GM23338 (cell line): ENCODE measurements around the gene TCF7L1. TPM values are rescaled to one million over a fixed set of nuclear protein-coding genes. Genes with fewer than 3 reads are reported as not detected.
A peak's percentile ranks its signal among the peaks of the same experiment; 100 is the strongest.

Experiments used
- ATAC-seq: fragments of 200-7000 bp; cut with Tn5 transposase; 3 replicates; pipeline ENCODE4 v1.9.1; 2020
- DNase-seq: peaks from one replicate; pipeline ENCODE4 v3.0.0-alpha.2; 2015; ENCODE audit warnings: low spot score
- H2AFZ ChIP-seq: fragments of 200-600 bp; sonication (generic); 2 replicates; pipeline ENCODE4 v1.8.0; 2016; ENCODE audit warnings: antibody characterized with exemption, mild to moderate bottlenecking, moderate library complexity
- H3F3A ChIP-seq: fragments of 200-600 bp; sonication (generic); replicated peaks from 2 replicates; pipeline ENCODE4 v1.8.0; 2017; ENCODE audit warnings: antibody characterized with exemption, mixed run types, low read depth
- H3K27ac ChIP-seq: fragments of 200-600 bp; sonication (generic); 2 replicates; pipeline ENCODE4 v1.6.1; 2016; ENCODE audit warnings: low read depth
- H3K27me3 ChIP-seq: fragments of 200-600 bp; sonication (generic); 2 replicates; pipeline ENCODE4 v1.8.0; 2016; ENCODE audit warnings: mild to moderate bottlenecking, mixed run types, moderate library complexity; ENCODE audit not compliant: insufficient read depth
- H3K36me3 ChIP-seq: fragments of 200-600 bp; sonication (generic); 2 replicates; pipeline ENCODE4 v1.8.0; 2016; ENCODE audit warnings: mild to moderate bottlenecking; ENCODE audit not compliant: insufficient read depth
- H3K4me1 ChIP-seq: fragments of 200-600 bp; sonication (generic); 2 replicates; pipeline ENCODE4 v1.8.0; 2016; ENCODE audit warnings: mild to moderate bottlenecking, moderate library complexity; ENCODE audit not compliant: insufficient read depth
- H3K4me2 ChIP-seq: fragments of 200-600 bp; sonication (generic); 2 replicates; pipeline ENCODE4 v1.7.1; 2017; ENCODE audit warnings: mixed run types
- H3K4me3 ChIP-seq: fragments of 200-600 bp; sonication (generic); 2 replicates; pipeline ENCODE4 v1.6.1; 2016; ENCODE audit warnings: mixed run types
- H3K79me2 ChIP-seq: fragments of 200-600 bp; sonication (generic); replicated peaks from 2 replicates; pipeline ENCODE4 v1.8.0; 2017; ENCODE audit warnings: mild to moderate bottlenecking; ENCODE audit not compliant: insufficient read depth
- H3K9me2 ChIP-seq: fragments of 200-600 bp; sonication (generic); 2 replicates; pipeline ENCODE4 v1.8.0; 2017; ENCODE audit not compliant: insufficient read depth
- H4K20me1 ChIP-seq: fragments of 200-600 bp; sonication (generic); replicated peaks from 2 replicates; pipeline ENCODE4 v1.8.0; 2017; ENCODE audit warnings: mild to moderate bottlenecking; ENCODE audit not compliant: insufficient read depth
- H3K27ac Mint-ChIP-seq: 2 replicates; pipeline ENCODE4 v1.8.0; 2020; ENCODE audit warnings: inconsistent platforms, mild to moderate bottlenecking, moderate library complexity, mixed read lengths
- H3K27me3 Mint-ChIP-seq: 3 replicates; pipeline ENCODE4 v1.8.0; 2022; ENCODE audit warnings: low read depth, mild to moderate bottlenecking, moderate library complexity, mixed read lengths, inconsistent platforms; ENCODE audit not compliant: insufficient read depth, poor library complexity
- H3K36me3 Mint-ChIP-seq: 3 replicates; pipeline ENCODE4 v1.8.0; 2021; ENCODE audit warnings: low read depth, mild to moderate bottlenecking, inconsistent platforms, moderate library complexity, mixed read lengths
- H3K4me1 Mint-ChIP-seq: 3 replicates; pipeline ENCODE4 v1.8.0; 2020; ENCODE audit warnings: mild to moderate bottlenecking, inconsistent platforms, mixed read lengths
- H3K4me3 Mint-ChIP-seq: 3 replicates; pipeline ENCODE4 v1.8.0; 2021; ENCODE audit warnings: moderate library complexity, mild to moderate bottlenecking, inconsistent platforms, mixed read lengths
- H3K9me3 Mint-ChIP-seq: 3 replicates; pipeline ENCODE4 v1.8.0; 2020; ENCODE audit warnings: moderate library complexity, mild to moderate bottlenecking, inconsistent platforms, mixed read lengths
- CTCF ChIP-seq, 2 experiments: fragments of 200-600 bp in 1 of 2; sonication (generic) in 1 of 2; conservative IDR thresholded peaks; 2 replicates each; pipeline versions ENCODE4 v1.5.1 to v1.6.1; 2016 to 2017; ENCODE audit warnings: antibody characterized with exemption in 2 of 2, low read depth in 2 of 2, mild to moderate bottlenecking in 2 of 2, moderate library complexity in 1 of 2
- EZH2 ChIP-seq: fragments of 200-600 bp; sonication (generic); IDR thresholded peaks from one replicate; pipeline ENCODE4 v1.8.0; 2017; ENCODE audit warnings: antibody characterized with exemption, mild to moderate bottlenecking, low read depth; ENCODE audit not compliant: unreplicated experiment
- EZH2phosphoT487 ChIP-seq: fragments of 200-600 bp; sonication (generic); IDR thresholded peaks from one replicate; pipeline ENCODE4 v1.8.1; 2018; ENCODE audit warnings: antibody characterized with exemption; ENCODE audit not compliant: unreplicated experiment
- JUNB ChIP-seq: IDR thresholded peaks from one replicate; pipeline ENCODE4 v1.6.1; 2016; ENCODE audit warnings: antibody characterized with exemption; ENCODE audit not compliant: unreplicated experiment
- NANOG ChIP-seq: IDR thresholded peaks from 2 replicates; pipeline ENCODE4 v1.6.1; 2016; ENCODE audit warnings: antibody characterized with exemption, borderline replicate concordance
- STAT1 ChIP-seq: IDR thresholded peaks from one replicate; pipeline ENCODE4 v1.6.1; 2016; ENCODE audit warnings: antibody characterized with exemption; ENCODE audit not compliant: unreplicated experiment
- ZNF114 ChIP-seq: fragments of 250-450 bp; sonication (Bioruptor Pico); IDR thresholded peaks from 2 replicates; pipeline ENCODE4 v1.5.0; 2020; ENCODE audit warnings: mild to moderate bottlenecking, moderate library complexity
- ZNF331 ChIP-seq: fragments of 250-450 bp; sonication (Bioruptor Pico); IDR thresholded peaks from 2 replicates; pipeline ENCODE4 v1.5.0; 2020; ENCODE audit warnings: low read depth, mild to moderate bottlenecking, moderate library complexity
- ZNF462 ChIP-seq: fragments of 250-450 bp; sonication (Bioruptor Pico); IDR thresholded peaks from 2 replicates; pipeline ENCODE4 v1.5.0; 2020; ENCODE audit warnings: mild to moderate bottlenecking, moderate library complexity
- polyA plus RNA-seq: library from polyadenylated mRNA; unstranded; fragments of >200 nt; fragmentation: Nextera tagmentation; extraction: Ambion mirVana; gene quantifications from 2 replicates; pipeline ENCODE4 v1.2.1, GENCODE V29; 2016
- total RNA-seq: library from RNA; depleted of rRNA; stranded (reverse); fragments of >200 nt; shearing (Covaris generic); gene quantifications from 2 replicates; pipeline ENCODE4 v1.2.3, GENCODE V29; 2014

TCF7L1 gene
- total and polyA plus RNA-seq, 2 experiments from 2014 or later, result 47.3 to 101 TPM

DNA sequence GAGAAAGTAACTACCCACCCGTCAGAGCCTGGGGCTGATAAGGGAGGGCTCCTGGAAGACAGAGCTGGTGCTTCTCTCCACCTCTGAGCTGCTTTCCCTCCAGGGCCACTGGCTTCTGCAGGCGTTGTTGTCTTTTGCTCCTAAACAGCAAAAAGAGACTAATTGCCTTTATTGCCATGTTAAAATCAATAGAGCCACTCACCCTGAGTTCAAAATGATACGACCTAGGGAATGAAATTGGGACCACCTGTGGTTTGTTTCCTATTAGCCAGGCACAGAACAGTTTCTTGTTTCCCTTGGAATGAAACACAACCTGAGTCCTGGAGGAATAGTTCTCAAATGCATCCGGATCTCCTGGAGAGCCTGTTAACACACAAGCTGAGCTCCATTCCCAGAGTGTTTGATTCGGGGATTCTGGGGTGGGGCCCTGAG is 45.8 kb downstream of the TCF7L1 start (continued):
- TF ChIP-seq JUNB, result no peak

DNA sequence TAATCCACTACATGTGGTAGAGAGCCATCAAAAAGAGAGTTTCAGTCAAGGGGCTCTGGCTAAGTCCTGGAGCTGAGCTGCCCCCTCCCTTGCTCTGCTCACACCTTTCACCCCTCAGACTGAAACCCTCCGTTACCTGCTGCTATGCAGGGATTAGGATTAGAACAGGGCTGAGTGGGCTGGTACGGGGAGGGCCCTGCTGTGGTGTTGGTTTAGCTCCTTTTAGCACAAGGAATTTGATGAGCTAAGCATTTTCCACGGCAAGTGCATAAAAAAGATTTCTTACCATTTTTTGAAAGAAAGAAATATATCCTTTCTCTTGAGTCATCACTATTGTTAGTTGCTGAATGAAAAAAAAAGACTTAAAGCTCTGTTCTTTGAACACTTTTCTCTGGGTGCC is 46.3 kb downstream of the TCF7L1 start:
- Histone ChIP-seq H3K27ac (peak overlapping the region; percentile 86), H3K27me3 (no peaks in the 10 kb centered on the region), H3K4me2 (peak overlapping the region; percentile 78), H3K4me1 (peaks cover 76% of the 10 kb centered on the region), H4K20me1 (peaks cover 76% of the 10 kb centered on the region), H3K36me3 (0 out of 2 replicates have a peak, but pooled peaks cover 4% of the 10 kb centered on the region), H3K4me3 (peak overlapping the region; percentile 21; the same call in 1 of the 2 replicates), H2AFZ (no peak overlapping the region), H3K79me2 (peaks cover 100% of the 10 kb centered on the region), H3F3A (peaks cover 21% of the 10 kb centered on the region), H3K9me2 (no peaks in the 10 kb centered on the region)
- Mint-ChIP-seq H3K27ac (peak overlapping the region; percentile 76), H3K36me3 (peaks cover 36% of the 10 kb centered on the region), H3K4me3 (peak overlapping the region; percentile 23; the same call in 1 of the 3 replicates), H3K9me3 (no peaks in the 10 kb centered on the region), H3K4me1 (peaks cover 92% of the 10 kb centered on the region), H3K27me3 (peaks cover 10% of the 10 kb centered on the region)
- ATAC-seq (peak; percentile 54), DNase-seq (no peak)
- no peak for TF ChIP-seq STAT1
- TF ChIP-seq NANOG, result no peak
- TF ChIP-seq ZNF462, result no peak
- no peak for TF ChIP-seq EZH2phosphoT487
- TF ChIP-seq EZH2, result no peak
- no peak for TF ChIP-seq CTCF (conservative IDR thresholded peaks at IDR 0.05; ENCODE audit: low read depth in 2 of 2)
- TF ChIP-seq ZNF114 (CRISPR knock-in tag), result no peak
- TF ChIP-seq ZNF331, result no peak
